Chondrocyte (in vitro differentiated cells): ENCODE data around the gene CABLES1. TPM values are rescaled to one million over a fixed set of nuclear protein-coding genes. Genes with fewer than 3 reads are reported as not detected.

ENCODE experiments used
- DNase-seq: peaks from one replicate; pipeline ENCODE4 v3.0.0; 2021; ENCODE audit warnings: mixed read lengths, low spot score
- H3K27ac Mint-ChIP-seq: one replicate; pipeline ENCODE4 v1.8.0; 2021; ENCODE audit warnings: mild to moderate bottlenecking, moderate library complexity, mixed read lengths; ENCODE audit not compliant: unreplicated experiment
- H3K27me3 Mint-ChIP-seq: 2 replicates; pipeline ENCODE4 v1.8.0; 2021; ENCODE audit warnings: low read depth, mixed read lengths
- H3K36me3 Mint-ChIP-seq: 2 replicates; pipeline ENCODE4 v1.8.0; 2021; ENCODE audit warnings: low read depth, mixed read lengths
- H3K4me1 Mint-ChIP-seq: 2 replicates; pipeline ENCODE4 v1.8.0; 2021; ENCODE audit warnings: low read depth, mild to moderate bottlenecking, mixed read lengths
- H3K4me3 Mint-ChIP-seq: one replicate; pipeline ENCODE4 v1.8.0; 2021; ENCODE audit warnings: mild to moderate bottlenecking, moderate library complexity, mixed read lengths; ENCODE audit not compliant: unreplicated experiment
- H3K9me3 Mint-ChIP-seq: 2 replicates; pipeline ENCODE4 v1.8.0; 2021; ENCODE audit warnings: low read depth, mixed read lengths
- CTCF ChIP-seq: fragments of 200-600 bp; sonication (generic); IDR thresholded peaks from 2 replicates; pipeline ENCODE4 v1.5.0; 2021; ENCODE audit warnings: antibody characterized with exemption, mild to moderate bottlenecking, moderate library complexity
- total RNA-seq: library from RNA; stranded (reverse); gene quantifications from 3 replicates; pipeline ENCODE4 v1.2.1, GENCODE V29; 2021

CABLES1 gene
- total RNA-seq, 1 donor from 2014 or later, result 29.3 TPM

- Mint-ChIP-seq H3K27ac (no peak overlapping the region), H3K4me3 (no peak overlapping the region)
- DNase-seq, result no peak
Measured at GRCh38 chr18:23291456-23292205, 156.3 kb downstream of the CABLES1 start.

GRCh38 chr18:23300231-23300805, 165.0 kb downstream of the CABLES1 start:
- H3K4me1 Mint-ChIP-seq, result peaks cover 40% of the 10 kb centered on the region
- peaks cover 6% of the 10 kb centered on the region for H3K36me3 Mint-ChIP-seq
- H3K27me3 Mint-ChIP-seq, result no peaks in the 10 kb centered on the region
- no peak for DNase-seq
- no peak overlapping the region for H3K4me3 Mint-ChIP-seq
- no peak for TF ChIP-seq CTCF
- H3K9me3 Mint-ChIP-seq, result no peaks in the 10 kb centered on the region
- H3K27ac Mint-ChIP-seq, result no peak overlapping the region

More at GRCh38 chr18:23291456-23292205, 156.3 kb downstream of the CABLES1 start:
- Mint-ChIP-seq H3K9me3 (no peaks in the 10 kb centered on the region), H3K27me3 (no peaks in the 10 kb centered on the region), H3K4me1 (peaks cover 23% of the 10 kb centered on the region), H3K36me3 (no peaks in the 10 kb centered on the region)
- no peak for TF ChIP-seq CTCF

GRCh38 chr18:23301972-23302371, 166.7 kb downstream of the CABLES1 start:
- H3K27ac Mint-ChIP-seq, result peak overlapping the region; percentile 2
- peaks cover 44% of the 10 kb centered on the region for H3K4me1 Mint-ChIP-seq
- H3K27me3 Mint-ChIP-seq, result no peaks in the 10 kb centered on the region
- H3K36me3 Mint-ChIP-seq, result peaks cover 3% of the 10 kb centered on the region
- TF ChIP-seq CTCF, result no peak
- H3K4me3 Mint-ChIP-seq, result no peak overlapping the region
- no peaks in the 10 kb centered on the region for H3K9me3 Mint-ChIP-seq
- DNase-seq, result no peak

GRCh38 chr18:23302511-23302850, 167.2 kb downstream of the CABLES1 start:
- Mint-ChIP-seq H3K4me1 (peaks cover 49% of the 10 kb centered on the region), H3K9me3 (no peaks in the 10 kb centered on the region), H3K27me3 (no peaks in the 10 kb centered on the region), H3K4me3 (no peak overlapping the region), H3K36me3 (peaks cover 3% of the 10 kb centered on the region), H3K27ac (peak overlapping the region; percentile 87)
- TF ChIP-seq CTCF, result no peak
- DNase-seq, result no peak

- DNase-seq, result no peak
- Mint-ChIP-seq H3K36me3 (peaks cover under 1% of the 10 kb centered on the region), H3K27me3 (no peaks in the 10 kb centered on the region), H3K27ac (peak overlapping the region; percentile 87), H3K9me3 (no peaks in the 10 kb centered on the region), H3K4me1 (peaks cover 54% of the 10 kb centered on the region), H3K4me3 (no peak overlapping the region)
- no peak for TF ChIP-seq CTCF
Measured at GRCh38 chr18:23302851-23303527, 167.7 kb downstream of the CABLES1 start.
